GM19035 (cell line): ENCODE data around the gene PLIN5.

Experiments used
- ATAC-seq: cut with Tn5 transposase; IDR thresholded peaks from one replicate; pipeline ENCODE4 v1.9.1; 2021; ENCODE audit not compliant: unreplicated experiment

The PLIN5 gene

GRCh38 chr19:4507804-4508203 is 27.2 kb downstream of the PLIN5 start:
- ATAC-seq = no peak

- no peak for ATAC-seq
Observed at GRCh38 chr19:4507150-4507452, 27.9 kb downstream of the PLIN5 start.

GRCh38 chr19:4506449-4507149 is 28.4 kb downstream of the PLIN5 start:
- ATAC-seq = no peak

GRCh38 chr19:4505570-4506448 is 29.2 kb downstream of the PLIN5 start:
- no peak for ATAC-seq

GRCh38 chr19:4504891-4505569 is 30.0 kb downstream of the PLIN5 start:
- no peak for ATAC-seq

- ATAC-seq = no peak
Observed at GRCh38 chr19:4504297-4504701, 30.7 kb downstream of the PLIN5 start.

- ATAC-seq = no peak
Observed at GRCh38 chr19:4503825-4504170, 31.2 kb downstream of the PLIN5 start.

- no peak for ATAC-seq
Observed at GRCh38 chr19:4503132-4503824, 31.7 kb downstream of the PLIN5 start.

GRCh38 chr19:4502282-4503131 is 32.5 kb downstream of the PLIN5 start:
- ATAC-seq = no peak

- no peak for ATAC-seq
Observed at GRCh38 chr19:4501691-4502090, 33.3 kb downstream of the PLIN5 start.

GRCh38 chr19:4500841-4501591 is 34.0 kb downstream of the PLIN5 start:
- ATAC-seq = no peak

- ATAC-seq = no peak
Observed at GRCh38 chr19:4499855-4500254, 35.2 kb downstream of the PLIN5 start.

GRCh38 chr19:4499318-4499717 is 35.7 kb downstream of the PLIN5 start:
- ATAC-seq = no peak

- no peak for ATAC-seq
Observed at GRCh38 chr19:4498694-4499093, 36.3 kb downstream of the PLIN5 start.

GRCh38 chr19:4497770-4498389 is 37.1 kb downstream of the PLIN5 start:
- no peak for ATAC-seq

GRCh38 chr19:4496304-4496703 is 38.7 kb downstream of the PLIN5 start:
- no peak for ATAC-seq

GRCh38 chr19:4495471-4495870 is 39.6 kb downstream of the PLIN5 start:
- no peak for ATAC-seq

- ATAC-seq = no peak
Observed at GRCh38 chr19:4494691-4495064, 40.3 kb downstream of the PLIN5 start.

- no peak for ATAC-seq
Observed at GRCh38 chr19:4493929-4494690, 40.9 kb downstream of the PLIN5 start.
